ENCODE results near the gene OR56A4. TPM values are rescaled to one million over a fixed set of nuclear protein-coding genes. Genes with fewer than 3 reads are reported as not detected.

OR56A4 gene
- total and polyA plus RNA-seq, 3 donors from 2014 or later = 0.55 TPM; not detected in 2

DNA sequence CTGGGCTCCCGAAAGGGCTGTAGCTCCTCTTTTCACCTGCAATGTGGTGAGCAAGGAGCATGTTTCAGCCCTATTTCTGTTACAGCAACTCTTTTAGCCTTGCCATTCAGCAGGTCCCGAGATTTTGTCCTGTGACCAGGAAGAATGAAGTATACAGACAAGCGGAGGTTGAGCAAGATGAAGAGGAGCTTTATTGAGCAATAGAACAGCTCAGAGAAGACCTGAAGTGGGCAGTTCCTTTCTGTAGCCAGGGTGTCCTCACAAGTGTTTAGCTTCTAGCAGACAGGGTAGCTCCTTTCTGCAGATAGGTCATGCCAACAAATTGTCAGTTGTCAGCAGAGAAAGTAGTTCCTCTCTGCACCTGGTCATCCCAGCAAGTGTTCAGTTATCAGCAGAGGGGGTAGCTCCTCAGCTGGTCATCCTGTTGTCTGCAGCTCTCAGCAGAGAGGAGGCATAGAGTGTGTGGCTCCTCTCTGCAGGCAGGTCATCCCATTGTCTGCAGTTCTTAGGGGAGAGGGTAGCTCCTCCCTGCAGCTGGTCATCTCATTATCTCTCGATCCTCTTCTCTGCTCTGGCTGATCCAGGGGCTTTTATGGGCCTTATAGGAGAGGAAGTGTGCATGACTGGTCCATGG, 5.4 kb upstream of the OR56A4 start:
- Histone ChIP-seq H3K27me3 (no peaks in the 10 kb centered on the region), H3K36me3 (ENCODE audit: low read depth, missing control alignments) (no peaks in the 10 kb centered on the region), H3K4me3 (no peak overlapping the region), H3K9me3 (no peaks in the 10 kb centered on the region), H3K27ac (no peak overlapping the region), H3K4me1 (no peaks in the 10 kb centered on the region)
- no peak for DNase-seq
- no peak for TF ChIP-seq POLR2A (IDR thresholded peaks at IDR 0.05)
- TF ChIP-seq, protein P1, sequence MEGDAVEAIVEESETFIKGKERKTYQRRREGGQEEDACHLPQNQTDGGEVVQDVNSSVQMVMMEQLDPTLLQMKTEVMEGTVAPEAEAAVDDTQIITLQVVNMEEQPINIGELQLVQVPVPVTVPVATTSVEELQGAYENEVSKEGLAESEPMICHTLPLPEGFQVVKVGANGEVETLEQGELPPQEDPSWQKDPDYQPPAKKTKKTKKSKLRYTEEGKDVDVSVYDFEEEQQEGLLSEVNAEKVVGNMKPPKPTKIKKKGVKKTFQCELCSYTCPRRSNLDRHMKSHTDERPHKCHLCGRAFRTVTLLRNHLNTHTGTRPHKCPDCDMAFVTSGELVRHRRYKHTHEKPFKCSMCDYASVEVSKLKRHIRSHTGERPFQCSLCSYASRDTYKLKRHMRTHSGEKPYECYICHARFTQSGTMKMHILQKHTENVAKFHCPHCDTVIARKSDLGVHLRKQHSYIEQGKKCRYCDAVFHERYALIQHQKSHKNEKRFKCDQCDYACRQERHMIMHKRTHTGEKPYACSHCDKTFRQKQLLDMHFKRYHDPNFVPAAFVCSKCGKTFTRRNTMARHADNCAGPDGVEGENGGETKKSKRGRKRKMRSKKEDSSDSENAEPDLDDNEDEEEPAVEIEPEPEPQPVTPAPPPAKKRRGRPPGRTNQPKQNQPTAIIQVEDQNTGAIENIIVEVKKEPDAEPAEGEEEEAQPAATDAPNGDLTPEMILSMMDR (IDR thresholded peaks at IDR 0.05) = no peak
- WGBS, 2 donors = 76 to 90% methylated on average over 4 of the region's 4 CpGs
- intact Hi-C loops (cut with DNase I; ENCODE audit: low total_unique reads) = no loop called here

DNA sequence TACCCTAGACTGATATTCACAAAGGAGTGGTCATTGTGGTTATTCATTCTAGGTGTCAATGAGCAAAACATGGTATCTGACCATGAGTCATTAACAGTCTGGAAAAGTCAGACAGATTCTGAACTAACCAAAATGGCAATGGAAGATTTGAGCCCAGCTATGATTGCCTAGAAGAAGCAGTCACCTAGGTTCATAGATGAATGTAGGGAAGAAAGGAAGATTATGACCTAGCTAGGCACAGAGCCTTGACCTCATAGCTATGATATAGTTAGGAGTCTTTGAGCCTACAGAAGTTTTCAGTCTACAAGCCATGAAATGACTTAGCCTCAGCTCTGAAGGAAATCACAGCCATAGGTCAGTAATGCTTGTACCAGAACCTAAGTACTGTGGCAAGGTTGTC, 351 bp downstream of the OR56A4 start:
- Histone ChIP-seq H3K27ac (no peak overlapping the region), H3K4me1 (peaks cover 5% of the 10 kb centered on the region), H3K36me3 (ENCODE audit: low read depth, missing control alignments) (no peaks in the 10 kb centered on the region), H3K27me3 (no peaks in the 10 kb centered on the region), H3K9me3 (no peaks in the 10 kb centered on the region), H3K4me3 (no peak overlapping the region)
- intact Hi-C loops (cut with DNase I; ENCODE audit: low total_unique reads) = no loop called here
- TF ChIP-seq POLR2A (IDR thresholded peaks at IDR 0.05) = no peak
- TF ChIP-seq, protein P1 (IDR thresholded peaks at IDR 0.05) = no peak
- no peak for DNase-seq

DNA sequence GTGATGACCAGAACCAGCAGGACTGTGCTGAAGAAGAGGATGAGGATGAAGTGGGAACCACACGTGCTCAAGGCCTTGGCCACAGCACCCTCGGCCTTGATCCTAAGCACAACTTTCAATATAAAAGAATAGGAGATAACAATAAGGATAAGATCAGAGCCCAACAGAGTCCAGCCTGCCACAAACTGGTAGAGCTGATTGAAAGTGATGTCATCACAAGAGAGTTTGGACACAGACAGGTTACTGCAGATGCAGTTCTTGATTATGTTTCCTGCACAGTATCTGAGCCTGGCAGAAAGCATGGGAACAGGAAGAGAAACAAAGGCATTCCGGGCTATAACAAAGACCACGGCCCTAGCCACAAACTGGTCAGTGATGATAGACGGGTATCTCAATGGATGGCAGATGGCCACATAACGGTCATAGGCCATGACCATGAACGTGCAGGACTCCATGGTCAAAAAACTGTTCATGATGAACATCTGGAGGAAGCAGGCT, 4.5 kb downstream of the OR56A4 start:
- no peaks in the 10 kb centered on the region for H3K36me3 ChIP-seq (ENCODE audit: low read depth, missing control alignments)
- no peaks in the 10 kb centered on the region for H3K9me3 ChIP-seq
- no peak overlapping the region for H3K4me3 ChIP-seq
- WGBS, 2 donors = 62 to 78% methylated on average over 7 of the region's 7 CpGs
- DNase-seq = no peak
- no peak for TF ChIP-seq POLR2A (IDR thresholded peaks at IDR 0.05)
- TF ChIP-seq, protein P1 (IDR thresholded peaks at IDR 0.05) = no peak
- H3K27me3 ChIP-seq = no peaks in the 10 kb centered on the region
- no peak overlapping the region for H3K27ac ChIP-seq
- peaks cover 9% of the 10 kb centered on the region for H3K4me1 ChIP-seq
- intact Hi-C loops (cut with DNase I; ENCODE audit: low total_unique reads) = no loop called here

DNA sequence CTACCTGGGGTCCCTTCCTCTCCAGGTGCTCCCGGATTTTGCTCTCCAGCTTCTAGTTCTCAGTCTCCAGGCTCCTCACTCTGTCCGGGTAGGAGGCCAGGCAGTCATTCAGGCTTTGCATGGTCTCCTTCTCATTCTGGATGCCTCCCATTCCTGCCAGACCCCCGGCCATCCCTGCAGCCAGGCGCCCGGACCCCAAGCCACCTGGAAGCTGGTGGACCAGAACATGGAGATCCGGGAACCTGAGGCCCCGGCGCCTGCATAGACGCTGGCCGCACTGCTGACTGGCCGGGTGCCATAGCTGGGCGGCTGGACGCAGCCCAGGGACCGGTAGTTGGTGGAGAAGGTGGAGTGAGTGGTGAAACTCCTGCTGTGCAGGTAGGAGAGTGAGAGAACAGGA, 12.0 kb downstream of the OR56A4 start:
- Histone ChIP-seq H3K27ac (no peak overlapping the region), H3K4me1 (no peaks in the 10 kb centered on the region), H3K9me3 (no peaks in the 10 kb centered on the region), H3K27me3 (no peaks in the 10 kb centered on the region), H3K4me3 (no peak overlapping the region), H3K36me3 (ENCODE audit: low read depth, missing control alignments) (no peaks in the 10 kb centered on the region)
- no peak for TF ChIP-seq POLR2A (IDR thresholded peaks at IDR 0.05)
- TF ChIP-seq, protein P1 (IDR thresholded peaks at IDR 0.05) = no peak
- no peak for DNase-seq
- intact Hi-C loops (cut with DNase I; ENCODE audit: low total_unique reads) = no loop called here
- whole genome bisulfite sequencing, 2 donors = 88 to 100% methylated on average over 12 to 14 of the region's 14 CpGs

Measured in testis (tissue), 3 donors.